PC-3 (cell line): ENCODE data around the gene GATD1.

ENCODE experiments used
- EZH2 ChIP-seq: fragments of 300-600 bp; sonication (generic); IDR thresholded peaks from one replicate; pipeline ENCODE4 v1.6.1; 2017; ENCODE audit warnings: antibody characterized with exemption, mild to moderate bottlenecking, low read length; ENCODE audit not compliant: unreplicated experiment
- TF ChIP-seq, protein P1 (sequence below): fragments of 300-600 bp; sonication (generic); conservative IDR thresholded peaks from 2 replicates; pipeline ENCODE4 v1.5.1; 2017; ENCODE audit warnings: antibody characterized with exemption, low read depth, mild to moderate bottlenecking, low read length

DNA sequence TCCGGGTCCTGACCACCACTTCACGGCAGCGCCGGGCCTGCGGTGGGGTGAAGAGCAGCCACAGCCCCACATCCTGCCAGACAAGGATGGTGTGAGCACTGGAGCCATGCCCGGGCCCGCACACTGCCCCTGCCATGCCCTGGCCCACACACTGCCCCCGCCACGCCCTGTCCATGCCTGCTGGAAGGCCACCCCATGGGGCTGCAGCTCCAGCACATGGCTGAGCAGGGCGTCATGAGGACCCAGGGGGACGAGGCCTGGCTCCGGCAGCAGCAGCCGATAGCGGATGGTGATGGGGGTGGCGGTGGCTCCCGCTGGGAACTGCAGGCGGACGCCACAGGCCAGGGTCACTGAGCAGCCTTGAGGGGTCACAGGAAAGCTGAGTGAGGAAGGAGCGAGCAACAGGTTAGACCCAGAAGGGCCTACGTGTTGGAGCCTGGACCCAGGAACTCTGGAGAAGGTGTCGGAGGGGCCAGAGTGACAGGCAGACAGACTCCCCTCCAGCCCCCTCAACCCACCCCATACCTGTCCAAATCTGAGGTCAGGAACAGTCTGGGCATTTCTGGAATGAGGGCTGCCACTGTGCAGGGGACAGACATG lies 24.8 kb upstream of the GATD1 start:
- no peak for TF ChIP-seq EZH2
- TF ChIP-seq, protein P1, sequence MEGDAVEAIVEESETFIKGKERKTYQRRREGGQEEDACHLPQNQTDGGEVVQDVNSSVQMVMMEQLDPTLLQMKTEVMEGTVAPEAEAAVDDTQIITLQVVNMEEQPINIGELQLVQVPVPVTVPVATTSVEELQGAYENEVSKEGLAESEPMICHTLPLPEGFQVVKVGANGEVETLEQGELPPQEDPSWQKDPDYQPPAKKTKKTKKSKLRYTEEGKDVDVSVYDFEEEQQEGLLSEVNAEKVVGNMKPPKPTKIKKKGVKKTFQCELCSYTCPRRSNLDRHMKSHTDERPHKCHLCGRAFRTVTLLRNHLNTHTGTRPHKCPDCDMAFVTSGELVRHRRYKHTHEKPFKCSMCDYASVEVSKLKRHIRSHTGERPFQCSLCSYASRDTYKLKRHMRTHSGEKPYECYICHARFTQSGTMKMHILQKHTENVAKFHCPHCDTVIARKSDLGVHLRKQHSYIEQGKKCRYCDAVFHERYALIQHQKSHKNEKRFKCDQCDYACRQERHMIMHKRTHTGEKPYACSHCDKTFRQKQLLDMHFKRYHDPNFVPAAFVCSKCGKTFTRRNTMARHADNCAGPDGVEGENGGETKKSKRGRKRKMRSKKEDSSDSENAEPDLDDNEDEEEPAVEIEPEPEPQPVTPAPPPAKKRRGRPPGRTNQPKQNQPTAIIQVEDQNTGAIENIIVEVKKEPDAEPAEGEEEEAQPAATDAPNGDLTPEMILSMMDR = no peak
